GM12865 (cell line): ENCODE data around the gene SEC14L2.

Experiments used
- DNase-seq: peaks from one replicate; pipeline ENCODE4 v3.0.0; 2010; ENCODE audit warnings: low read depth
- H3K4me3 ChIP-seq: 2 replicates; pipeline ENCODE4 v1.5.1; 2011; ENCODE audit warnings: mild to moderate bottlenecking, low read depth, low read length, control low read depth
- TF ChIP-seq, protein P1 (sequence below): IDR thresholded peaks from 2 replicates; pipeline ENCODE4 v1.5.1; 2011; ENCODE audit warnings: low read length, control low read depth, low read depth, inconsistent platforms; ENCODE audit not compliant: insufficient read depth; ENCODE audit errors: missing control alignments

Gene SEC14L2

GRCh38 chr22:30469165-30469564 is 72.3 kb downstream of the SEC14L2 start:
- H3K4me3 ChIP-seq, result no peak overlapping the region
- TF ChIP-seq, protein P1, sequence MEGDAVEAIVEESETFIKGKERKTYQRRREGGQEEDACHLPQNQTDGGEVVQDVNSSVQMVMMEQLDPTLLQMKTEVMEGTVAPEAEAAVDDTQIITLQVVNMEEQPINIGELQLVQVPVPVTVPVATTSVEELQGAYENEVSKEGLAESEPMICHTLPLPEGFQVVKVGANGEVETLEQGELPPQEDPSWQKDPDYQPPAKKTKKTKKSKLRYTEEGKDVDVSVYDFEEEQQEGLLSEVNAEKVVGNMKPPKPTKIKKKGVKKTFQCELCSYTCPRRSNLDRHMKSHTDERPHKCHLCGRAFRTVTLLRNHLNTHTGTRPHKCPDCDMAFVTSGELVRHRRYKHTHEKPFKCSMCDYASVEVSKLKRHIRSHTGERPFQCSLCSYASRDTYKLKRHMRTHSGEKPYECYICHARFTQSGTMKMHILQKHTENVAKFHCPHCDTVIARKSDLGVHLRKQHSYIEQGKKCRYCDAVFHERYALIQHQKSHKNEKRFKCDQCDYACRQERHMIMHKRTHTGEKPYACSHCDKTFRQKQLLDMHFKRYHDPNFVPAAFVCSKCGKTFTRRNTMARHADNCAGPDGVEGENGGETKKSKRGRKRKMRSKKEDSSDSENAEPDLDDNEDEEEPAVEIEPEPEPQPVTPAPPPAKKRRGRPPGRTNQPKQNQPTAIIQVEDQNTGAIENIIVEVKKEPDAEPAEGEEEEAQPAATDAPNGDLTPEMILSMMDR, result no peak
- no peak for DNase-seq

DNA sequence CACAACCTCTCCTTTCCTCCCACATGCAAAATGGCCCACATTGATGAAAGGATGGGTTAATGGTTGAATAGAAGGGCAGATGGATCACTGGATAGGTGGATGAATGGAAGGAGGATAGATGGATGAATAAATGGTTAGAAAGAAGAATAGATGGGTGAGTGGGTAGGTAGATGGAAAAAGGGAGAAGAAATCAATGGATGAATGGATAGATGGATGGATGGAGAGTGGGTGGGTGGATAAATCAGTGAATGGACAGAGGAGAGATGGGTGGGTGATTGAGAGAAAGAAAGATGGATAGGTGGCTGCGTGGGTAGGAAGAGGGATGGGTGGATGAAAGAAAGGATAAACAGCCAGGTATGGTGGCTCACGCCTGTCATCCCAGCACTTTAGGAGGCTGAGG is 73.8 kb downstream of the SEC14L2 start:
- no peak overlapping the region for H3K4me3 ChIP-seq
- DNase-seq, result no peak
- TF ChIP-seq, protein P1, result no peak

- no peak for DNase-seq
- TF ChIP-seq, protein P1, result no peak
- no peak within 1 kb of the TSS for H3K4me3 ChIP-seq
Observed at GRCh38 chr22:30471616-30472318, 74.9 kb downstream of the SEC14L2 start, which contains the start of gene SEC14L3. TSS of gene SEC14L3 (minus strand) at chr22:30472017. CDS start at chr22:30471958, 59 bp downstream.

DNA sequence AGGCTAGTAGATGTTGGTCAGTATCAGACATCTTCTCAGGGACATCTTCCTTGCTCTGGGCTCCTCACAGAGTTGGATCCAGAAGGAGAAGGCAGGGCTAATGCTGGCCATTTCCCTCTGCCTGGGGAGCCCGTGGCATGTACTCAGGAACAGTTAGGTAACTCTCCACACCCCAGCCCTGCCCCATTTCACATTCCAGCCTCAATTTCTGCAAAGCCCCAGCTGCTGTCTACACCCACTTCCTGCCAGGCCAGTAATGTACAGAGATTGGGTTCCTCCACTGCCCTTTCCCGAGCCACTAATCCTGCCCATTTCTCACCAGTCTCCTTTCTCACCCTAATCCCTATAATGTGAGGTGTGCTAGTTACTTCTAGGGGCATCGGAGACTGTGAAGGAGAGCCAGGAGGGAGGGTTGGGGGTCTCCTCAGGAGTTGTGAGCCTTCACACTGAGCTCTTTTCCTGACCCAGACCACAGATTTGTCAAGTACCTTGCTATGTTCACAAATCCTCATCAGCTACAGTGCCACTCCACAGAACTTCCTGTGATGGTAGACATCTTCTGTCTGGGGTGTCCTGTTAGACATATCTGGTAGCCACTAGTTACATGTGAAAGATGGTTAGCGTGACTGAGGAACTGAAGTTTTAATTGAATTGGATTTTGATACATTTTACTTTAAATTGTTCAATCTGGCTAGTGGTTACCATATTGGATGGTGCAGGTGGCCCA is 76.3 kb downstream of the SEC14L2 start:
- no peak overlapping the region for H3K4me3 ChIP-seq
- DNase-seq, result no peak
- TF ChIP-seq, protein P1, result no peak

DNA sequence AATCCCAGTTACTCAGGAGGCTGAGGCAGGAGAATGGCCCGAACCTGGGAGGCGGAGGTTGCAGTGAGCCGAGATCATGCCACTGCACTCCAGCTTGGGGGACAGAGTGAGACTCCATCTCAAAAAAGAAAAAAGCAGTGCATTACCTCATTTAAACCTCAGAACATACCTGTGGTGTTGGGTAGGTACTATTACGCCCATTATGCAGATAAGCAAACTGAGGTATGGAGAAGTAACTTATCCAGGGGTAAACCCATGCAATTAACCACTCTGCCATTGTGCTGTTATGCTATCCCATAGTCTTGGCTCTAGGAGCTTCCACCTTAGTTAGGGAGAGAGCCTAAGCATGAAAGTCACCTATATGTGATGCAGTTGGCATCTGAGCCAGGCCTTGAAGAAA is 77.3 kb downstream of the SEC14L2 start:
- no peak overlapping the region for H3K4me3 ChIP-seq
- no peak for DNase-seq
- TF ChIP-seq, protein P1, result no peak
